ENCODE data around the gene SLC22A16. TPM values are rescaled to one million over a fixed set of nuclear protein-coding genes. Genes with fewer than 3 reads are reported as not detected.
A peak's percentile ranks its signal among the peaks of the same experiment; 100 is the strongest.

Gene SLC22A16
- total RNA-seq, 1 experiment from 2014 or later, result not detected

DNA sequence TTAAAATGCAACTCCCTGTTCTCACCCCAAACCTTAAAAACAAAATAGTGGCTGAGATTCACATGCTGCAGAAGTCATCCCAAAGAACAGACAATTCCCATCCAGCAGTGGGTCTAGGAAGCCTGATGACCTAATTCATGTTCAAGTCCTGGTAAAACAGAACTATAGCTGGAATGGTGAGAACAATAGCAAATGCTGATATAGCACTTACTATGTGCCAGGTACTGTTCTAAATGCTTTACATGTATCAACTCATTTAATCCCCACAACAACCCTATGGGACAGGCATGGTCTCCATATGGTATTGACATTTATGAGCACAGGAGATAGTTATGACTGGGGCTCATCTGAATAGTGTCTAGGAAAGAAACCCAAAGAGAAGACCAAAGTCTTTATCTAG, 66.6 kb downstream of the SLC22A16 start:
- no peaks in the 10 kb centered on the region for H3K9me3 ChIP-seq (ENCODE audit: insufficient read depth, low read depth)
- no peak overlapping the region for H3K27ac ChIP-seq
- no peak overlapping the region for H2AFZ ChIP-seq
- intact Hi-C loops (cut with micrococcal nuclease; ENCODE audit: unreplicated experiment), result no loop called here
- no peaks in the 10 kb centered on the region for H3K36me3 ChIP-seq (ENCODE audit: low read depth)
- POLR2A ChIA-PET (ENCODE audit: unreplicated experiment), result no interaction called here
- H3K4me3 ChIP-seq, result no peak overlapping the region
- no peaks in the 10 kb centered on the region for H3K79me2 ChIP-seq (ENCODE audit: low read depth)
- H4K20me1 ChIP-seq (ENCODE audit: insufficient read depth), result no peaks in the 10 kb centered on the region
- no TSS peak for BruUV-seq (replicated peaks)
- H3K4me1 ChIP-seq (replicated peaks; ENCODE audit: insufficient read depth), result no peaks in the 10 kb centered on the region
- CTCF ChIA-PET, result no interaction called here
- DNase-seq, result peak in 1 of 2 experiments; percentile 15
- no peaks in the 10 kb centered on the region for H3F3A ChIP-seq (ENCODE audit: insufficient read depth, low read depth)
- H3K4me2 ChIP-seq, result no peak overlapping the region
- H3K9me2 ChIP-seq (ENCODE audit: insufficient read depth), result no peaks in the 10 kb centered on the region
- TF ChIP-seq, protein P1, sequence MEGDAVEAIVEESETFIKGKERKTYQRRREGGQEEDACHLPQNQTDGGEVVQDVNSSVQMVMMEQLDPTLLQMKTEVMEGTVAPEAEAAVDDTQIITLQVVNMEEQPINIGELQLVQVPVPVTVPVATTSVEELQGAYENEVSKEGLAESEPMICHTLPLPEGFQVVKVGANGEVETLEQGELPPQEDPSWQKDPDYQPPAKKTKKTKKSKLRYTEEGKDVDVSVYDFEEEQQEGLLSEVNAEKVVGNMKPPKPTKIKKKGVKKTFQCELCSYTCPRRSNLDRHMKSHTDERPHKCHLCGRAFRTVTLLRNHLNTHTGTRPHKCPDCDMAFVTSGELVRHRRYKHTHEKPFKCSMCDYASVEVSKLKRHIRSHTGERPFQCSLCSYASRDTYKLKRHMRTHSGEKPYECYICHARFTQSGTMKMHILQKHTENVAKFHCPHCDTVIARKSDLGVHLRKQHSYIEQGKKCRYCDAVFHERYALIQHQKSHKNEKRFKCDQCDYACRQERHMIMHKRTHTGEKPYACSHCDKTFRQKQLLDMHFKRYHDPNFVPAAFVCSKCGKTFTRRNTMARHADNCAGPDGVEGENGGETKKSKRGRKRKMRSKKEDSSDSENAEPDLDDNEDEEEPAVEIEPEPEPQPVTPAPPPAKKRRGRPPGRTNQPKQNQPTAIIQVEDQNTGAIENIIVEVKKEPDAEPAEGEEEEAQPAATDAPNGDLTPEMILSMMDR (conservative IDR thresholded peaks at IDR 0.05), result no peak
- no peak for TF ChIP-seq EZH2 (IDR thresholded peaks at IDR 0.05; ENCODE audit: low read depth)
- peaks cover 5% of the 10 kb centered on the region; the same call in 1 of the 2 replicates for H3K27me3 ChIP-seq (ENCODE audit: insufficient read depth, low read depth)

DNA sequence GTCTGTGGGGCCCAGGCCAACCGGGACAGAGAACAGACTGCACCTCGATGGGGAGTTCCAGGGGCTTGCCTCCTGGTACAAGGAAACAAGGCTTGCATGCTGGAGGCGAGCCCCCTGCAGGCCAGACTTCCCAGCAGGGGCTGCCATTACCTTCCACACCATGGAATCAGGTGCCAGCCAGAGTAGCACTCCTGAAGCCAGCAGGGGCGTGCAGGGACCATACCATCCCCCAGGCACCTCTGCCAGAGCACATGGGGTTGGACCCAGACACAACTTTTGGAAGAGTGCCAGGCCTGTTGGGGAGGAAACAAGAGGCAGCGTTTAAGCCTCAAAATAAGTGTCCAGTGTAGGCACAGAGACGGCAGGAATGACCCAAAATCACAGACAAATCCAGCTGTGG, 67.5 kb downstream of the SLC22A16 start:
- Histone ChIP-seq H3K4me3 (no peak overlapping the region), H4K20me1 (ENCODE audit: insufficient read depth) (no peaks in the 10 kb centered on the region), H3F3A (ENCODE audit: insufficient read depth, low read depth) (no peaks in the 10 kb centered on the region), H3K27me3 (ENCODE audit: insufficient read depth, low read depth) (peaks cover 5% of the 10 kb centered on the region; the same call in 1 of the 2 replicates), H3K4me2 (no peak overlapping the region), H3K4me1 (replicated peaks; ENCODE audit: insufficient read depth) (no peaks in the 10 kb centered on the region), H2AFZ (no peak overlapping the region), H3K27ac (no peak overlapping the region), H3K9me3 (ENCODE audit: insufficient read depth, low read depth) (no peaks in the 10 kb centered on the region), H3K79me2 (ENCODE audit: low read depth) (no peaks in the 10 kb centered on the region), H3K9me2 (ENCODE audit: insufficient read depth) (no peaks in the 10 kb centered on the region), H3K36me3 (ENCODE audit: low read depth) (no peaks in the 10 kb centered on the region)
- intact Hi-C loops (cut with micrococcal nuclease; ENCODE audit: unreplicated experiment), result no loop called here
- DNase-seq, result no peak
- ChIA-PET POLR2A (ENCODE audit: unreplicated experiment) (no interaction called here), CTCF (no interaction called here)
- TF ChIP-seq, protein P1 (conservative IDR thresholded peaks at IDR 0.05), result no peak
- TF ChIP-seq EZH2 (IDR thresholded peaks at IDR 0.05; ENCODE audit: low read depth), result no peak
- BruUV-seq (replicated peaks), result no TSS peak

DNA sequence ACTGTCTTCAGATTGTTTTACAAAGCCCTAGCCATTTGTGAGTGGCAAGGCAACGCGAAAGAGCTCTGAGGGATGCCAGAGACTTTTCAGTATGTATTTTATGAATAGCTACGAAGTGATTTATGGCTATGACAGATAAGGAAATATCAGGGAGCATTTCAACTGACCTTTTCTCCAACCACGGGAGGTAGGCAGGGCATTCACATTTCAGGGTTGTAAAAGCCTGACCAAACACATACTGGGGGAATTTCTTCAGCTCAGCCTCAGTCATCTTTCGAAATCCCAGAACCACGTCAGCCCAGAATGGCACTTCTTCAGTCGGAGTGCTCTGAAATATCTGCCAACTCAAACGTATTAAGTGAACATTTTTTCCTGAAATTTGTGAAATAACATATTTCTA, 71.8 kb downstream of the SLC22A16 start:
- no peak overlapping the region for H3K27ac ChIP-seq
- no peaks in the 10 kb centered on the region for H3K9me2 ChIP-seq (ENCODE audit: insufficient read depth)
- no peaks in the 10 kb centered on the region for H3K36me3 ChIP-seq (ENCODE audit: low read depth)
- intact Hi-C loops (cut with micrococcal nuclease; ENCODE audit: unreplicated experiment), result no loop called here
- no peaks in the 10 kb centered on the region for H4K20me1 ChIP-seq (ENCODE audit: insufficient read depth)
- H3K4me3 ChIP-seq, result no peak overlapping the region
- H2AFZ ChIP-seq, result no peak overlapping the region
- ChIA-PET POLR2A (ENCODE audit: unreplicated experiment) (interaction anchor here (0.5 kb wide), 1 partner anchor 11 kb away, joined by 5 read pairs; no protein-coding TSS in a partner anchor), CTCF (no interaction called here)
- H3K4me1 ChIP-seq (replicated peaks; ENCODE audit: insufficient read depth), result no peaks in the 10 kb centered on the region
- no peaks in the 10 kb centered on the region for H3F3A ChIP-seq (ENCODE audit: insufficient read depth, low read depth)
- BruUV-seq (replicated peaks), result no TSS peak
- no peaks in the 10 kb centered on the region for H3K27me3 ChIP-seq (ENCODE audit: insufficient read depth, low read depth)
- no peaks in the 10 kb centered on the region for H3K9me3 ChIP-seq (ENCODE audit: insufficient read depth, low read depth)
- TF ChIP-seq, protein P1 (conservative IDR thresholded peaks at IDR 0.05), result no peak
- no peak for TF ChIP-seq EZH2 (IDR thresholded peaks at IDR 0.05; ENCODE audit: low read depth)
- peak in 1 of 2 experiments; percentile 34 for DNase-seq
- H3K79me2 ChIP-seq (ENCODE audit: low read depth), result no peaks in the 10 kb centered on the region
- H3K4me2 ChIP-seq, result no peak overlapping the region

Data from PC-9 (cell line).